GM19395 (cell line): ENCODE results near the gene CISD1.
"Not testable (repeated sequence)": the region's sequence is repeated elsewhere in the genome, so short reads cannot be mapped to it uniquely, and the experiment has no call there.

Experiments
- ATAC-seq: cut with Tn5 transposase; IDR thresholded peaks from one replicate; pipeline ENCODE4 v1.9.1; 2021; ENCODE audit warnings: mild to moderate bottlenecking, moderate library complexity; ENCODE audit not compliant: unreplicated experiment

CISD1 gene

GRCh38 chr10:58268946-58269781, at the start of gene CISD1:
Gene CISD1 (plus strand): TSS chr10:58269162. CDS start chr10:58269274, 112 bp downstream.
- peak; percentile 70 for ATAC-seq

GRCh38 chr10:58219875-58220274, 49.1 kb upstream of the CISD1 start:
- ATAC-seq = no peak

GRCh38 chr10:58220769-58221451, 48.1 kb upstream of the CISD1 start:
- ATAC-seq = no peak

GRCh38 chr10:58225654-58226053, 43.3 kb upstream of the CISD1 start:
- ATAC-seq = no peak

- not testable (repeated sequence) for ATAC-seq
These were observed 39.1 kb upstream of the CISD1 start for GRCh38 chr10:58229856-58230255.

GRCh38 chr10:58237014-58237834, 31.7 kb upstream of the CISD1 start:
- ATAC-seq = no peak

- no peak for ATAC-seq
These were observed 29.3 kb upstream of the CISD1 start for GRCh38 chr10:58239561-58240169.

- ATAC-seq = no peak
These were observed 28.4 kb upstream of the CISD1 start for GRCh38 chr10:58240531-58240930.

GRCh38 chr10:58241346-58241745, 27.6 kb upstream of the CISD1 start:
- ATAC-seq = no peak

GRCh38 chr10:58243269-58243668, 25.7 kb upstream of the CISD1 start:
- no peak for ATAC-seq

- not testable (repeated sequence) for ATAC-seq
These were observed 25.2 kb upstream of the CISD1 start for GRCh38 chr10:58243801-58244200.

GRCh38 chr10:58244242-58244641, 24.7 kb upstream of the CISD1 start:
- not testable (repeated sequence) for ATAC-seq

- not testable (repeated sequence) for ATAC-seq
These were observed 24.3 kb upstream of the CISD1 start for GRCh38 chr10:58244666-58245065.

- ATAC-seq = no peak
These were observed 15.8 kb upstream of the CISD1 start for GRCh38 chr10:58253184-58253583.

- ATAC-seq = no peak
These were observed 14.3 kb upstream of the CISD1 start for GRCh38 chr10:58254644-58255043.

- ATAC-seq = not testable (repeated sequence)
These were observed 12.8 kb upstream of the CISD1 start for GRCh38 chr10:58256013-58256780.

- ATAC-seq = no peak
These were observed 9.8 kb upstream of the CISD1 start for GRCh38 chr10:58258977-58259692.

- no peak for ATAC-seq
These were observed 8.6 kb upstream of the CISD1 start for GRCh38 chr10:58260334-58260733.

- ATAC-seq = no peak
These were observed 6.2 kb upstream of the CISD1 start for GRCh38 chr10:58262766-58263165.
